IMR-90 (cell line): ENCODE data around the gene TEDC1. TPM values are rescaled to one million over a fixed set of nuclear protein-coding genes. Genes with fewer than 3 reads are reported as not detected.

Experiments
- ATAC-seq: fragments of 200-7000 bp; cut with Tn5 transposase; 2 replicates; pipeline ENCODE4 v1.9.1; 2020; ENCODE audit warnings: low read depth, mild to moderate bottlenecking, moderate library complexity
- BruUV-seq: library from RNA; stranded (reverse); fragments of 400-500 nt; replicated peaks from 2 replicates; lab custom pipeline; 2021; lab: Mats Ljungman, UMichigan
- CTCF ChIA-PET: fragments of 300-600 bp; formaldehyde crosslinking; extraction: SDS; loops from one replicate; lab custom pipeline; 2021; ENCODE audit warnings: antibody characterized with exemption; lab: Yijun Ruan, JAX
- POLR2A ChIA-PET: fragments of 300-600 bp; sonication (Branson Sonifier 250); formaldehyde crosslinking; loops from one replicate; lab custom pipeline; 2022; ENCODE audit warnings: antibody characterized with exemption; ENCODE audit not compliant: unreplicated experiment; lab: Charles Lee
- DNase-seq: peaks from one replicate; pipeline ENCODE4 v3.0.0; 2013
- H2AFZ ChIP-seq: replicated peaks from 2 replicates; pipeline ENCODE3; 2013; ENCODE audit warnings: low read length, mild to moderate bottlenecking; ENCODE audit not compliant: poor library complexity
- H2AK5ac ChIP-seq: 2 replicates; pipeline ENCODE4 v1.6.1; 2013; ENCODE audit warnings: low read depth, low read length, inconsistent platforms
- H2AK9ac ChIP-seq: replicated peaks from 2 replicates; pipeline ENCODE3; 2013; ENCODE audit warnings: mild to moderate bottlenecking, low read depth, low read length, moderate library complexity; ENCODE audit not compliant: poor library complexity
- H2BK120ac ChIP-seq: 2 replicates; pipeline ENCODE4 v1.6.1; 2013; ENCODE audit warnings: low read depth, low read length, inconsistent platforms
- H2BK15ac ChIP-seq: 3 replicates; pipeline ENCODE4 v1.6.1; 2013; ENCODE audit warnings: low read depth, low read length, inconsistent platforms
- H2BK20ac ChIP-seq: 2 replicates; pipeline ENCODE4 v1.6.1; 2013; ENCODE audit warnings: low read depth, mild to moderate bottlenecking, inconsistent platforms, low read length, moderate library complexity
- H2BK5ac ChIP-seq: 2 replicates; pipeline ENCODE4 v1.6.1; 2013; ENCODE audit warnings: mild to moderate bottlenecking, low read depth, low read length, inconsistent platforms; ENCODE audit not compliant: poor library complexity, severe bottlenecking
- H3K14ac ChIP-seq: replicated peaks from 2 replicates; pipeline ENCODE4 v1.6.1; 2013; ENCODE audit warnings: low read depth, low read length, inconsistent platforms
- H3K18ac ChIP-seq: 2 replicates; pipeline ENCODE4 v1.6.1; 2013; ENCODE audit warnings: low read depth, low read length, control low read depth
- H3K23ac ChIP-seq: 2 replicates; pipeline ENCODE4 v1.6.1; 2013; ENCODE audit warnings: low read depth, low read length, inconsistent platforms
- H3K27ac ChIP-seq: 2 replicates; pipeline ENCODE4 v1.5.1; 2013; ENCODE audit warnings: mild to moderate bottlenecking, control low read depth, low read length; ENCODE audit not compliant: insufficient read depth
- H3K27me3 ChIP-seq: 2 replicates; pipeline ENCODE4 v1.6.1; 2013; ENCODE audit warnings: low read length; ENCODE audit not compliant: control insufficient read depth, insufficient read depth
- H3K36me3 ChIP-seq: 2 replicates; pipeline ENCODE4 v1.6.1; 2013; ENCODE audit warnings: low read length, mixed read lengths; ENCODE audit not compliant: control insufficient read depth, insufficient read depth
- H3K4ac ChIP-seq: 2 replicates; pipeline ENCODE4 v1.6.1; 2013; ENCODE audit warnings: low read depth, low read length, inconsistent platforms
- H3K4me1 ChIP-seq: 2 replicates; pipeline ENCODE4 v1.6.1; 2013; ENCODE audit warnings: low read length, mixed read lengths; ENCODE audit not compliant: control insufficient read depth, insufficient read depth
- H3K4me2 ChIP-seq: 2 replicates; pipeline ENCODE4 v1.6.1; 2013; ENCODE audit warnings: low read depth, mild to moderate bottlenecking, control low read depth, low read length, moderate library complexity
- H3K4me3 ChIP-seq: 2 replicates; pipeline ENCODE4 v1.5.1; 2013; ENCODE audit warnings: low read depth, mild to moderate bottlenecking, control low read depth, low read length, moderate library complexity; ENCODE audit not compliant: insufficient read depth
- H3K56ac ChIP-seq: 2 replicates; pipeline ENCODE4 v1.6.1; 2013; ENCODE audit warnings: low read length, inconsistent platforms; ENCODE audit not compliant: insufficient read depth; ENCODE audit errors: extremely low read depth
- H3K79me1 ChIP-seq, 2 experiments: 2 replicates each; pipeline ENCODE4 v1.6.1; 2013; ENCODE audit warnings: low read length in 2 of 2, inconsistent platforms in 1 of 2, low read depth in 1 of 2
- H3K9ac ChIP-seq: 2 replicates; pipeline ENCODE4 v1.6.1; 2013; ENCODE audit warnings: low read depth, low read length, control low read depth
- H3K9me1 ChIP-seq: 2 replicates; pipeline ENCODE4 v1.6.1; 2013; ENCODE audit warnings: low read length, inconsistent platforms; ENCODE audit not compliant: insufficient read depth
- H3K9me3 ChIP-seq: 2 replicates; pipeline ENCODE4 v1.6.1; 2013; ENCODE audit warnings: low read length; ENCODE audit not compliant: control insufficient read depth, insufficient read depth
- H4K20me1 ChIP-seq: 2 replicates; pipeline ENCODE4 v1.6.1; 2013; ENCODE audit warnings: low read length, inconsistent platforms; ENCODE audit not compliant: insufficient read depth
- H4K5ac ChIP-seq: 2 replicates; pipeline ENCODE4 v1.6.1; 2013; ENCODE audit warnings: mild to moderate bottlenecking, low read depth, low read length, control low read depth
- H4K8ac ChIP-seq, 2 experiments: 2 replicates each; pipeline ENCODE4 v1.6.1; 2013; ENCODE audit warnings: low read depth in 2 of 2, low read length in 2 of 2, control low read depth in 1 of 2, inconsistent platforms in 1 of 2
- H4K91ac ChIP-seq: 2 replicates; pipeline ENCODE4 v1.6.1; 2013; ENCODE audit warnings: low read depth, low read length, inconsistent platforms; ENCODE audit not compliant: insufficient read depth
- MAFK ChIP-seq: IDR thresholded peaks from 2 replicates; pipeline ENCODE4 v1.6.1; 2012; ENCODE audit warnings: low read depth, low read length, improper control_type of control experiment
- WGBS, 2 experiments: methylation state at CpG; one replicate each; pipeline versions ENCODE4 v1.1.5 to v1.1.7; 2013; ENCODE audit warnings: missing lambda C conversion rate in 2 of 2; ENCODE audit not compliant: insufficient read length in 1 of 2; ENCODE audit errors: extremely low coverage in 2 of 2; 5-methylcytosine and 5-hydroxymethylcytosine counted together
- dilution Hi-C: fragments of 300-500 bp; cut with HindIII; formaldehyde crosslinking; loops from one replicate; pipeline ENCODE4 v1.14.3; 2018; ENCODE audit warnings: low sequenced_read_pairs; ENCODE audit not compliant: unreplicated experiment
- in situ Hi-C: fragments of 300-500 bp; cut with MboI; formaldehyde crosslinking; loops from 3 replicates; pipeline ENCODE4 v1.14.3; 2019; ENCODE audit warnings: low sequenced_read_pairs, inconsistent platforms, mixed read lengths
- intact Hi-C: fragments of 100-400 bp; cut with micrococcal nuclease; formaldehyde crosslinking; loops from 2 replicates; pipeline ENCODE4 v1.10.0; 2022
- polyA plus RNA-seq, 3 experiments: library from polyadenylated mRNA; depleted of rRNA; stranded (reverse); fragments of >200 nt; gene quantifications; 2 replicates each; pipeline ENCODE4 v1.2.3, GENCODE V29; 2012; ENCODE audit warnings: low replicate concordance in 1 of 3
- total RNA-seq: library from RNA; depleted of rRNA; stranded (reverse); fragments of >200 nt; gene quantifications from 2 replicates; pipeline ENCODE4 v1.2.3, GENCODE V29; 2012

Gene TEDC1
- total and polyA plus RNA-seq, 2 of the 4 experiments (the other 2 are of a cell fraction): 5.7 to 6.4 TPM

GRCh38 chr14:105445290-105445689 lies 45.8 kb upstream of the TEDC1 start:
- no peak for TF ChIP-seq MAFK
- Histone ChIP-seq H2AFZ (no peak overlapping the region), H4K8ac (no peak overlapping the region), H4K5ac (no peak overlapping the region), H3K56ac (no peak overlapping the region), H3K23ac (no peak overlapping the region), H2AK9ac (no peak overlapping the region), H3K9ac (no peak overlapping the region), H4K20me1 (peaks cover 37% of the 10 kb centered on the region), H3K27me3 (no peaks in the 10 kb centered on the region), H3K36me3 (peaks cover 25% of the 10 kb centered on the region), H3K4me2 (no peak overlapping the region), H3K4me3 (no peak overlapping the region), H2BK20ac (no peak overlapping the region), H3K18ac (no peak overlapping the region), H3K27ac (no peak overlapping the region), H3K79me1 (peaks cover 3 to 42% of the 10 kb centered on the region in 2 experiments), H3K4ac (no peak overlapping the region), H3K14ac (no peak overlapping the region), H4K91ac (no peak overlapping the region), H3K9me1 (no peaks in the 10 kb centered on the region), H3K9me3 (no peaks in the 10 kb centered on the region), H3K4me1 (no peaks in the 10 kb centered on the region), H2BK5ac (no peak overlapping the region), H2BK15ac (no peak overlapping the region), H2BK120ac (no peak overlapping the region), H2AK5ac (no peak overlapping the region)
- no peak for DNase-seq
- dilution Hi-C loops: no loop called here
- intact Hi-C loops: no loop called here
- CTCF ChIA-PET: no interaction called here
- in situ Hi-C loops: no loop called here
- BruUV-seq: no TSS peak
- 94% methylated on average over 15 of the region's 24 CpGs; no CpG with 5 or more reads in 1 of the 2 experiments for WGBS, 2 experiments
- ATAC-seq: no peak
- POLR2A ChIA-PET: no interaction called here
